Stimulated activated naive CD8-positive, alpha-beta T cell treated with anti-CD3 and anti-CD28 coated beads, Interleukin-15, Interleukin-2, amounts not matched to agents 100 U/mL and 50 U/mL, for 24 hours (primary cell): ENCODE results near the gene OTUB1.
"Not testable (repeated sequence)": the region's sequence is repeated elsewhere in the genome, so short reads cannot be mapped to it uniquely, and the experiment has no call there.

Source experiments
- ATAC-seq: fragments of 150-1000 bp; cut with Tn5 transposase; one replicate; pipeline ENCODE4 v1.10.0; 2021
- DNase-seq: peaks from one replicate; pipeline ENCODE4 v3.0.0; 2021

OTUB1 gene, protein sequence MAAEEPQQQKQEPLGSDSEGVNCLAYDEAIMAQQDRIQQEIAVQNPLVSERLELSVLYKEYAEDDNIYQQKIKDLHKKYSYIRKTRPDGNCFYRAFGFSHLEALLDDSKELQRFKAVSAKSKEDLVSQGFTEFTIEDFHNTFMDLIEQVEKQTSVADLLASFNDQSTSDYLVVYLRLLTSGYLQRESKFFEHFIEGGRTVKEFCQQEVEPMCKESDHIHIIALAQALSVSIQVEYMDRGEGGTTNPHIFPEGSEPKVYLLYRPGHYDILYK

DNA sequence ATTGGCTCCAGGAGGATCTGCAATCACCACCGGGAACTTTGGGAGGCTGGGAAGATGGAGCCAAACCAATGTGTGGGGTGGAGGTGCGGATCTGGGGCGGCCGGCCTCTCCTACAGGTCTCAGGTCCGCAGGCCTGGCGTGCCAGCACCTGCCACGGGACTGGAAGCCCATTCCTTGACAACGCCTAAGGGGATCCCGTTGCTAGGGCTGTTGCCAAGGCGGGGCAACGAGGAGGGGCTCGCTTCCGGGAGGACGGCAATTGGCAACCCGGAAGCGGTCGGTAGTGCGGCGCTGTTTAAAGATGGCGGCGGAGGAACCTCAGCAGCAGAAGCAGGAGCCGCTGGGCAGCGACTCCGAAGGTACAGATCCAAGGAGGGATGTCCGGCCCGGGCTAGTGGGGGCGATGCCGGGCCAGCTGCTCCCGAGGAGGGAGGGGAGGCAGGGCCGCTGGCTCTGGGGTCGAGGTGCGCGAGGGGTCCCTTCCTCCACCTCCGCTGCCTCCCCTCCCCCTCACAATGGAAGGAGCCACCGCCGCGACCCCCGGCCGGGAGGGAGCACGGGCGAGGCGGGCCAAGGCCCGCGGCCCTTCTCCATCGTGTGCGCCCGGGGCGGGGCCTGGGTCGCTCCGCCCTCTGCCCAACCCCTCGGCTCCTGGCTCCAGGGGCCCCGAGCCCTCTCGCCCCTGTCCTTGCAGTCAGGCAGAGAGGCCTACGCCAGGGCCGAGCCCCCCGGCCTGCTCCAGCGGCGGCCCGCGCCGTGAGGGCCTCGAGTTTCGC, at the start of gene OTUB1:
Gene OTUB1, plus strand, starts transcription at position 283 of the 776 bp plus-strand sequence. Its CDS starts 19 bp downstream, at position 302.
- DNase-seq (peak; percentile 90), ATAC-seq (peak; percentile 91)

DNA sequence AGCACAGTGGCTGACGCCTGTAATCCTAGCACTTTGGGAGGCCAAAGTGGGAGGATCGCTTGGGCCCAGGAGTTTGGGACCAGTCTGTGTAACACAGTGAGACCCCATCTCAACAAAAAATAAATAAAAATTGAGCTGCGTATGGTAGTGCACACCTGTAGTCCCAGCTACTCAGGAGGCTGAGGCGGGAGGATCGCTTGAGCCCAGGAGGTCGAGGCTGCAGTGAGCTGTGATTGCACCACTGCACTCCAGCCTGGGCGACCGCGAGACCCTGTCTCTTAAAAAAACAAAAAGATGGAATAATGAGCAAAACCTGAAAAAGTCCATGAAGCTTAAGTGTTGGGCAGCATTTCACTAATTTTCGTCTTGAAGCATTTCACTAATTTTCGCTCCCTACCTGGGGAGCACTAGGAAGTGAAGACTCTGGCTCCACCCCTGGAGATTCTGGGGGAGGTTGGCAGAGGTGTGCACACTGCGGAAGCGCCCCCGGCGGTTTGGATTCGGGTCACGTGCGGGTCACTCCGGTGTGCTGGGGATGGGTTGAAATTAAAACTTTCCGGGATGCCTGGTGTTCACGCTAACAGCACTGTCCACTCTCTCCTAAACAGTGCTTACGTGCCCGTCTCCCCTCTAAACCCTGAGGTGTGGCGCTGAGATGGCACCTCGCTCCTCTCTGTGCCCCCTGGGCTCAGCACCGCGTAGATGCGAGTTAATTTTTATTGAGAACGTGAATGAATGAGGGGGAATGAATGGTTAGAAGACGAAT, 48.3 kb upstream of the OTUB1 start:
- DNase-seq: peak; percentile 51
- peak; percentile 5 for ATAC-seq

DNA sequence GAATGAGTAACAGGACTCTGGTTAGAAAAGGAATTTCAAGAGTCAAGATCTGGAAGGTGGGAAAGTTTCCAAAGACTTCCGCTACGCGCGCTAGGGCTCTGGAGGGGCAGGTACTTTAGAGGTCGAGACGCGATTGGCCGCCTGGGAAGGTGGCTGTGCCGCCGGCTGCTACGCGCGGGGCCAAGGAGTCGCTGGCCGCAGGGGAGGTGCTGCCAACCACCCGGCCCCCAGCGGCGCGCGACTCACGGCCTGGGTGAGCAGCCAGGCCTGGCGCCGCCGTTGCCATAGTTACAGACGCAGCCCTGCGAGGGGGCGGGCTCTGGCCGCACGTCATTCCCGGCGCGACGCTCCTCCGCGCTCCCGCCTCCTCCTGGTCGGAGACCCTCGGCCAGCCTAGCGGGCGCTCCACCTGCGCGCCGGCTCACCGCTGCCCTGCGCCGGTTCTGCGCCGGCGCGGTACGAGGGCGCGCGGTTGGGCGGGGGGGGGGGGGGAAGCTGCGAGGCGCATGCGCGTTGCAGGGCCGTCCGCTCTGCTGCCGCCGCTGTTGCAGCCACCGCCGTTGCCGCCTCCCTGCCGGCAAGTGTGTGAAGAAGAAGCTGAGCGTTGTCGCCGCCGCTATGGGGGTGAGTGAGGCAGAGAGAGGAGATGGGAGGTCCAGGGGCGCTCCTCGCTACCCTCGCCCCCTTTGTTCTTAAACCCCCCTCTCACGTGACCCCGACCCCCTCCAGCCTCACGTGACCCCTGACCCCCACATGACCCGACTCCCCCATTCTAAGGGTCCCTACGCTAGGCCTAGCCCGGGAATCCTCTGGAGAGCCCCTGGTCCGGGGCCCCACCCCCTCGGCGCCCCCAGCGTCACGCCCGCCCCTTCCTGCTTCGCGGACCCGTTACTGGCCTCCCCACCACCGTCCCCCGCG, 47.5 kb upstream of the OTUB1 start, which contains the start of gene NAA40:
Gene NAA40, plus strand, starts transcription at position 524 of the 918 bp plus-strand sequence. Its CDS starts 95 bp downstream, at position 619.
- DNase-seq: peak; percentile 98
- ATAC-seq: peak; percentile 96

DNA sequence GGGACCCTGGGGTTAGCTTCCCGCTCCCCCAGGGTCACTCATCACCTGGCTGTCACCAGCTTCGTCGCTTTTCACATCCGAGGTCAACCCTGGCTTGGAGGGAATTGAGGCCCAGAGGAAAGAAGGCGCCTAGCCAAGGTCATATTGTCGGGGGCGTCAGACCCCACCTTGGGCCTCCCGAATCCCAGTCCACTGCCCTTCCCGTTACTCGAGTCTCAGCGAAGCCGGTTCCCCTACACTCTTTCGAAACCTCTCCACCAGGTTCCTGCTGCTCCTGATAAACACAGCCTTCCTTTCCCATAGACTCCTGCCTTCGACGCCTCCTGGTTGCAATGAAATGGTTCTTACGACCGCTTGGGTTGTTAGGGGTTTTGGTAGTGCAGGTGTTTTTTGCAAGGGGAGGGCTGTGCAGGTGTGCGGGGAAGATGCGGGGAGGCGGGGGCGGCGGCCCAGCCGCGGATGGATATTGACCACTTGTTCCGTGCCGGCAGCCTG, 46.8 kb upstream of the OTUB1 start:
- no peak for DNase-seq
- ATAC-seq: no peak

DNA sequence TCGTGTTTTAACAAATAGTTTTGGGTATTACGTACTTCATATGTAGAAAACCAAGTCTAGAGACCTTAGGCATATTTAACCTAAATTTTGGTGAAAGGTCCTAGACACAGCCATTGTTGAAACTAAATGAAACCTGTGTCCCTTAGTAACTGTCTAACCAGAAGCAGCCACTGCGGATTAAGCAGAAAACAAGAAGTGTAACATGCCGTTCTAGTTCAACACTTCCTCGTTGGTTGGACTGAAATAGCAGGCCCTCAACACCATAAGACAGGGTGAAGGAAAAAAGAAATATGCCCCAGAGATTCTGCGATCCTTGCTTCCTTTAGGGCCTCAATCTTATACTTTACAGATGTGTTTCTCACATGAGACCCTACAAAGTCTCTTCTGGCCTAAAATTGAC, 45.5 kb upstream of the OTUB1 start:
- DNase-seq: no peak

DNA sequence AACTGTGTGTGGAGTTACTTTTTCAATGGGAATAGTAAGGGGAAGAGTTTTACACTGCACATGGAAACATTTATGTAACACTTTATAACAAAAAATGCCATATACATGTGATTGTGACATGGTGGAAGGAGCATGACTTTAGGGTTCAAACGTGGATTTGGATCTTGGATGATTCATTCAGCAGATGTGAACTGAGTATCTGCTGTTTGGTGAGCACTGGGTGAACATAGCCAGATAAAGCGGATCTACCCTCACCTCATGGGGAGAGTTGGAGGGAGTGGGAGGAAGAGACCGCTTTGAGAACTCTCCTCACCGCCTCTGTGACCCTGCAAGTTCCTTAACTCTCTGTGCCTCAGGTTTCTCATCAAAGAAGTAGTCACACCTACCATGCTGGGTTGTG, 44.3 kb upstream of the OTUB1 start:
- no peak for ATAC-seq
- no peak for DNase-seq

More for the DNA sequence above, 45.5 kb upstream of the OTUB1 start:
- ATAC-seq: no peak

DNA sequence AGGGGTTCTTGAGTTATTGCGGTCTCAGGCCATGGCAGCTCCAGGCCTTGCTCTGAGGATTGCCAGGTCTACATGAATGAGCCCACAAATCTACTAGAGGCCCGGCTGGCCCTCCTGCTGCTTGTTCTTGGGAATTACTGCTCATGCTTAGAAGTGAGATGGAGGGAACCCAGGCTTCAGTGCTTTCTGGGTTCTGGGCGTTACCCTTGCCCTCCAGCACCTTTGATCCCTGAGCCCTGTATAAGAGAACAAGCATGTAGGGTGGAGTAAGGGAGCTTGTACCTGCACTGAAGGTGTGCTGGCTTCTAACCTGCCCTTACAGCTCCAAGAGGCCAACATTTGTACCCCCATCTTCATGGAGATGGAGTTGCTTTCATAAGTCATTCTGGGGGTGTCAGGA, 43.4 kb upstream of the OTUB1 start:
- no peak for DNase-seq
- no peak for ATAC-seq

DNA sequence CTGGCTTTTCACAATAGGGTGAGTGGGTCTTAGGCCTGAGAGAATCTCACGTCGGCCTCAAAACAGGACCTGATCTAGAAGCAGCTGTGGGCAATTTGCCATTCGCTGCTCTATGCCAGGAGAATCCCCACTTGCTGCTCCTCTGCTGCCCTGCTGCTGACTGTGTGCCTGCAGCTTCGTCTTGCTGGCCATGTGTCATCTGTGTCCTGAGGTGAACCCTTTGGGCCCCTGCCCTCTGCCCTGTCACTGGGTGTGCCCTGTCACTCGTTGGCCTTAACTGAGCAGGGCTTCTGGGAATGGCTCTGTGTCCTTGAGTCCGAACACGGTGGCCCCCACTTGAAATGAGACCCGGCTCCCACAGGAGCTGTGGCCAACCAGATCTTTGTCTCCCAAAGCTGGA, 41.3 kb upstream of the OTUB1 start:
- no peak for ATAC-seq
- no peak for DNase-seq

DNA sequence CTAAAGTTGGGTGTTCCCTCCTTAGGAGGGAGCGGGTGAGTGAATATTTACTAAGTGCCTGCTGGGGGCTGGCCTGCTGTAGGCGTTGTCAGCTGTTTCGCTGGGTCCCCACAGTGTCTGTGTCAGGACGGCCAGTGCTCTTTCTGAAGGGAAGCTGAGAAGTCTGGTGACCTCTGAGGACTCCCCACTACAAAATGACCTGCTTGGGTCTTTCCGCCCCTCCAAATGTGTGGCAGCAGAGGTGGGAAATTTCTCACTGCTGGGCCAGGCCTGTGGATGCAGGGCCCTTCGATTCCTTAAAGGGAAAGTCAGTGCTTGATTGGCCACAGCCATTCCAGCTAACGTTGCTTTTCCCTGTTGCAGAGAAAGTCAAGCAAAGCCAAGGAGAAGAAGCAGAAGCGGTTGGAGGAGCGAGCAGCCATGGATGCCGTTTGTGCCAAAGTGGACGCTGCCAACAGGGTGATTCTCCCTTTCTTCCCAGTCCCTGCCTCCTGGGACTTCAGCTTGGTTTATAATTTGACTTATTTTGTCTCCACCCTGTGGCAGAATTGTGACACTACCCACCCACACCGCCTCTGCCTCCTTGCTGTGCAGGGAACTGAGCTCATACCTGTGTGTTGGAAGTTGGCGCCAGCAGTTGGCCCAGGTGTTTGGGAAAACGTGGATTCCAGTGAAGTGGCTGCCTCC, 40.6 kb upstream of the OTUB1 start:
- DNase-seq (peak; percentile 49), ATAC-seq (no peak)

DNA sequence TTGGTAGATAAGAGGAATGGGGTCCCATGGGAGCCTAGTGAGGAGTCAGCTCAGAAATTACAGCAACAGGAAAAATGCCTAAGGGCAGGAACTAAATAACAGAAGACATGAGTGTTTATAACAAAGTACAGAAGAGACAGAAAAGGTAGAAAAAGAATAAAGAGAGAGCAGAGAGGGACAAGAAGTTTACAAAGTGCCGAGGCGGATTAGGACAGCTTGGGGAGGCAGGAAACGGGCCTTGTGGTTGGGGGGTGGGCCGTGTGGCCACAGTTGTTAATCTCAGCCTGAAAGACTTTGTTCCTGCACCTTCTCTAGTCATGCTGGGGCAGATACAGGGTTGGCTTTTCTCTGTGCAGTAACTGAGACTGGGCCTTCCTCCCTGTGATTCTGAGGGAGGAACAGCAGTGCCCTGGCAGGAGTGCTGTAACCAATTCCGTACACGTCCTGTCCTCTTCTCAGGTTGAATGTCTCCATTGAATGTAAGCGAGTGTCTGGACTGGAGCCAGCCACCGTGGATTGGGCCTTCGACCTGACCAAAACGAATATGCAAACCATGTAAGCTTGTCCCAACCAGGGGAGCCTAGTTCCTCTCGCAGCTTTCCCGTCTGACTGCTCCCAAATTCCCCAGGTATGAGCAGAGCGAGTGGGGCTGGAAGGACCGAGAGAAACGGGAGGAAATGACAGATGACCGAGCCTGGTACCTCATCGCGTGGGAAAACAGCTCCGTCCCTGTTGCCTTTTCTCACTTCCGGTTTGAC, 34.3 kb upstream of the OTUB1 start:
- ATAC-seq: peak; percentile 68

DNA sequence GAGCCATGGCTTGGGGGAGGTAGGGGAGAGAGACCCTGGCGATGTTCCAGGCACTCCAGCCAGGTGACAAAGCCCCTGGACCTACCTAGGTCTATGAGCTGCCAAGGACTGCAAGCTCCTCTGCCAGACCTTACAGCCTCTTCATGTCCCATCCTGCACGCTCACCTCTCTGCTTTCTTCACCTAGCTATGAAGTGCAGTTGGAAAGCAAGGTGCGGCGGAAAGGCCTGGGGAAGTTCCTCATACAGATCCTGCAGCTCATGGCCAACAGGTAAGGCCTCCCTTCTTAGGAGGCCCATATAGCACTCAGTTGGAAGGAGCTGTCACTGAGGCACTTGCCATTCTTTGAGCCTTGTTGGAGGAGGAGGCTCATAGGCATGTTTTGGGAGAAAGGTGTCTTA, 33.7 kb upstream of the OTUB1 start:
- ATAC-seq (no peak), DNase-seq (no peak)

More for the DNA sequence above, 34.3 kb upstream of the OTUB1 start:
- DNase-seq: peak; percentile 42

DNA sequence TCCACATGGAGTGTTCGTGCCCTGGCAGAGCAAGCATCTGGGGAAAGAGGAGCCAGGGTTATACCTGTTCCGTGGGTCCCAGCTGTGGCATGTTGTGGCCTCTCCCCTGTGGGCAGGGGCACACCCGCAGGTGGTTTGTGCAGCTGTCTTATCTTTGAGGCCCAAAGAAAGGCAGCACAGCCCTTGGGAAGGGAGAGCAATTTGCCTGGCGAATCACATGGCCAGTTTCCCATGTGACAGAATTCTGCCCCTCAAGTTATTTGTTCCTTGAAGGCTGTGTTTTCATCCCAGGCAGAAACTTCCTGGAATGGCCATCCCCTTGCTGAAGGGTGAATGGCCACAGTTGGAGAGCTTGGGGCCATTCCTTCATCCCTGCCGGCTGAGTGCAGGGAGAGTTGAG, 28.2 kb upstream of the OTUB1 start:
- no peak for ATAC-seq
- no peak for DNase-seq

DNA sequence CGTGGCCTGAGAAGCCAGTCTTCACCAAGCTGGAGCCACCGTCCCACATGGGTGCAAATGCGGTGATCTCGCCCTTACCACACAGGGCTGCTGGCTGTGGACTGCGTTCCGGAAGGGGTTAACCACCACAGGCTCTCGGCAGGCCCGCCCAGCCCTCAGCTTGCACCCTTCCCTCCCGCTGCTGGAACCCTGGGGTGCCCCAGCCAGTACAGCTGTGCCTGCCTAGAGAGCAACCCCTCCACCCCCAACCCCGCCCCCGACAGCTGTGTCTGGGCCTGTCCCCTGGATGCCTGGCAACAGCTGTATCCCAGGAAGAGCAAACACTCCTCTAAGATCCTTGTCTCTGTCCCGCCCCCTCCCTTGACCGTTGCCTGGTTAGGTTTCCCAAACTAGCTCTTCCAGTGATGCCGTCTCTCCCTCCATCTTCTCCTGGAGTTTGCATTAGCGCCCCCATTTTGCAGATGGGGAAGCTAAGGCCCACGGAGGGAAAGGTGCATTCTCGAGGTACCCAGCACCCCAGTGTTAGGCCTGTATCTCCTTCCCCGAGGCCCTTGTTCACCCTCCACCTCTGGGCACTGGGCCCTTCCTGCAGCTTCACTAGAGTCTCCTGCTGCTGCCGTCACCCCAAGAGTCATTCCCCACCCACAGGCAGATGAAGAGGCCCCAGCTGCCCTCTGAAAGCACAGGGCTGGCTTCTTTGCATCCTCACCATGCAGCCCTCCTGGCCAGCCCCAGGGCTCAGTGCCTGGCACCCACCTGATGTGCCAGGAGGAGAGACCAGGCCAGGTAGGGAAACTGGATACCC, 24.4 kb upstream of the OTUB1 start:
- peak; percentile 36 for ATAC-seq
- DNase-seq: no peak

DNA sequence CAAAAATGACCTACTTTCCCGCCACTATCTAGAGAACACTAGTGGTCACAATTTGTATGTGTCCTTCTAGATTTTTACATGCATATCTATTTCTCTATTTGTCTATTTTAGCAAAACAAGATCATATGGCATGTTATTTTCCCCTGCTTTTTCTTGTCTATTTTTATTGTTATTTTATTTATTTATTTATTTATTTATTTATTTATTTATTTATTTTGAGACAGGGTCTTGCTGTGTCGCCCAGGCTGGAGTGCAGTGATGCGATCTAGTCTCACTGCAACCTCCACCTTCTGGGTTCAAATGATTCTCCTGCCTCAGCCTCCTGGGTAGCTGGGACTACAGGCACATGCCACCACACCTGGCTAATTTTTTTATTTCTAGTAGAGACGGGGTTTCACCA, 22.3 kb upstream of the OTUB1 start:
- ATAC-seq, DNase-seq: not testable (repeated sequence)

DNA sequence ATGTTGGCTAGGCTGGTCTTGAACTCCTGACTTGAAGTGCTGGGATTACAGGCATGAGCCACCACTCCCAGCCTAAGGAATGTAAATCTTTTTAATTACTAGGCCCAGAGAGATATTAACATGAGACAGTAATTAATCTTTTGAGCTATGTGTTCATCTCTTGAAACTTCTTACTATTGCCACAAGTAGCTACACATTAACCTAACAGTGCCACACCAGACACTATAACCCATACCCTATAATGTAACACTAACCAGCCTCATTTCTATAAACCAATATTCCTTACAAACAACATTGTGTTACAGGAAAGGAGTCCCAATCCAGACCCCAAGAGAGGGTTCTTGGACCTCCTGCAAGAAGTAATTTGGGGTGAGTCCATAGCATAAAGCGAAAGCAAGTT, 19.8 kb upstream of the OTUB1 start:
- DNase-seq (no peak), ATAC-seq (no peak)

DNA sequence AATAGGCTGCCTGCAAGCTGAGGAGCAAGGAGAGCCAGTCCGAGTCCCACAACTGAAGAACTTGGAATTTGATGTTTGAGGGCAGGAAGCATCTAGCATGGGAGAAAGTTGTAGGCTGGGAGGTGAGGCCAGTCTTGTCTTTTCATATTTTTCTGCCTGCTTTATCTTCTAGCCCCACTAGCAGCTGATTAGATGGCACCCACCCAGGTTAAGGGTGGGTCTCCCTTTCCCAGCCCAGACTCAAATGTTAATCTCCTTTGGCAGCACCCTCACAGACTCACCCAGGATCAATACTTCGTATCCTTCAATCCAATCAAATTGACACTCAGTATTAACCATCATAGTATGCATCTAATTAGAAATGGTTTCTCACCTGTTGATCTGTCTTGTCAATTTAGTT, 16.8 kb upstream of the OTUB1 start:
- no peak for DNase-seq
- ATAC-seq: no peak

DNA sequence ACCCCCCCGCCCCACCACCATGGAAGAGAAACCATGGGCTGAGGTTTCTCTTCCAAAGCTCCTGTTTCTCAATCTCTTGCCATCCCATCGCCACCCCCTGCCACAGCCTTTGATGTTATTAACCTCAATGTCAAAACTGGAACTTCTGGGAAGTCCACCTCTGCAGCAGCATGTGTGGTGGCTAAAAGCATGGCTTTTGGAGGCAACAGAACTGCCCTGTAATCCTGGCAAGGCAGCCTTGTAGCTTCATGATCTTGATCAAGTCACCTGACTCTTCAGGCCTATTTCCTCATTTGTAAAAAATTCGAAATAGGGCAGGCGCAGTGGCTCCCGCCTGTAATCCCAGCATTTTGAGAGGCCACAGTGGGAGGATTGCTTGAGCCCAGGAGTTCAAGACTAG, 15.3 kb upstream of the OTUB1 start:
- ATAC-seq: no peak
- DNase-seq: no peak

DNA sequence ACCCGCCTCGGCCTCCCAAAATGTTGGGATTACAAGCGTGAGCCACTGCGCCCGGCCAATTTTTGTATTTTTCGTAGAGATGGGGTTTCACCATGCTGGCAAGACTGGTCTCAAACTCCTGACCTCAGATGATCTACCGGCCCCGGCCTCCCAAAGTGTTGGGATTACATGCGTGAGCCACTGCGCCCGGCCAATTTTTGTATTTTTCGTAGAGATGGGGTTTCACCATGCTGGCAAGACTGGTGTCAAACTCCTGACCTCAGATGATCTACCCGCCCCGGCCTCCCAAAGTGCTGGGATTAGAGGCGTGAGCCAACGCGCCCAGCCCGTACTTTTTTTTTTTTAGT, 12.4 kb upstream of the OTUB1 start:
- ATAC-seq, DNase-seq: not testable (repeated sequence)
